ENCODE data around the gene IL4R. TPM values are rescaled to one million over a fixed set of nuclear protein-coding genes. Genes with fewer than 3 reads are reported as not detected.

IL4R gene
- total RNA-seq, 1 donor from 2014 or later, result 12.0 TPM

DNA sequence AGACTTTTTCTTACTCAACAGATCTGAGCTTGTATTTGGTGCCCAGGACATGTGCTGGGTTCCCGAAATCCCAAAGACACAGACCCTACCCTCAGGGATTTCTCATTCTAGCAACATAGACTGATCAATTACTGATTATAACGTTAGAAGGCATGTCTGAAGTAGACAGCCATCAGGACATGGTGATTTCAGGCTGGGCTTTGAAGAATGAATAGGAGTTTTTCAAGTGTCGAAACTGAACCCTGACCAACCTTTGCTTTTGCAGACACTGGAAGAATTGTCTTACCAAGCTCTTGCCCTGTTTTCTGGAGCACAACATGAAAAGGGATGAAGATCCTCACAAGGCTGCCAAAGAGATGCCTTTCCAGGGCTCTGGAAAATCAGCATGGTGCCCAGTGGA, 48.2 kb downstream of the IL4R start:
- H3K27ac ChIP-seq (replicated peaks), result no peak overlapping the region
- intact Hi-C loops (cut with micrococcal nuclease), result no loop called here

GRCh38 chr16:27362570-27363245, 48.9 kb downstream of the IL4R start:
- DNase-seq, result no peak
- Histone ChIP-seq H3K27ac (replicated peaks) (no peak overlapping the region), H3K27me3 (ENCODE audit: low read depth) (no peaks in the 10 kb centered on the region), H3K4me3 (no peak overlapping the region), H3K4me1 (peaks cover 16% of the 10 kb centered on the region), H3K9me3 (replicated peaks) (peaks cover 7% of the 10 kb centered on the region), H3K36me3 (peaks cover 51% of the 10 kb centered on the region)
- intact Hi-C loops (cut with micrococcal nuclease), result no loop called here
- TF ChIP-seq, protein P1, sequence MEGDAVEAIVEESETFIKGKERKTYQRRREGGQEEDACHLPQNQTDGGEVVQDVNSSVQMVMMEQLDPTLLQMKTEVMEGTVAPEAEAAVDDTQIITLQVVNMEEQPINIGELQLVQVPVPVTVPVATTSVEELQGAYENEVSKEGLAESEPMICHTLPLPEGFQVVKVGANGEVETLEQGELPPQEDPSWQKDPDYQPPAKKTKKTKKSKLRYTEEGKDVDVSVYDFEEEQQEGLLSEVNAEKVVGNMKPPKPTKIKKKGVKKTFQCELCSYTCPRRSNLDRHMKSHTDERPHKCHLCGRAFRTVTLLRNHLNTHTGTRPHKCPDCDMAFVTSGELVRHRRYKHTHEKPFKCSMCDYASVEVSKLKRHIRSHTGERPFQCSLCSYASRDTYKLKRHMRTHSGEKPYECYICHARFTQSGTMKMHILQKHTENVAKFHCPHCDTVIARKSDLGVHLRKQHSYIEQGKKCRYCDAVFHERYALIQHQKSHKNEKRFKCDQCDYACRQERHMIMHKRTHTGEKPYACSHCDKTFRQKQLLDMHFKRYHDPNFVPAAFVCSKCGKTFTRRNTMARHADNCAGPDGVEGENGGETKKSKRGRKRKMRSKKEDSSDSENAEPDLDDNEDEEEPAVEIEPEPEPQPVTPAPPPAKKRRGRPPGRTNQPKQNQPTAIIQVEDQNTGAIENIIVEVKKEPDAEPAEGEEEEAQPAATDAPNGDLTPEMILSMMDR (IDR thresholded peaks at IDR 0.05; ENCODE audit: borderline replicate concordance), result no peak

More for the DNA sequence above, 48.2 kb downstream of the IL4R start:
- no peaks in the 10 kb centered on the region for H3K27me3 ChIP-seq (ENCODE audit: low read depth)
- TF ChIP-seq, protein P1 (IDR thresholded peaks at IDR 0.05; ENCODE audit: borderline replicate concordance), result no peak
- H3K4me1 ChIP-seq, result peaks cover 8% of the 10 kb centered on the region
- H3K4me3 ChIP-seq, result no peak overlapping the region
- peaks cover 7% of the 10 kb centered on the region for H3K9me3 ChIP-seq (replicated peaks)
- DNase-seq, result no peak
- peaks cover 54% of the 10 kb centered on the region for H3K36me3 ChIP-seq

DNA sequence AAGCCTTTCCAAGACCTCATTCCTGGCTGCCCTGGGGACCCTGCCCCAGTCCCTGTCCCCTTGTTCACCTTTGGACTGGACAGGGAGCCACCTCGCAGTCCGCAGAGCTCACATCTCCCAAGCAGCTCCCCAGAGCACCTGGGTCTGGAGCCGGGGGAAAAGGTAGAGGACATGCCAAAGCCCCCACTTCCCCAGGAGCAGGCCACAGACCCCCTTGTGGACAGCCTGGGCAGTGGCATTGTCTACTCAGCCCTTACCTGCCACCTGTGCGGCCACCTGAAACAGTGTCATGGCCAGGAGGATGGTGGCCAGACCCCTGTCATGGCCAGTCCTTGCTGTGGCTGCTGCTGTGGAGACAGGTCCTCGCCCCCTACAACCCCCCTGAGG, 49.5 kb downstream of the IL4R start:
- TF ChIP-seq, protein P1 (IDR thresholded peaks at IDR 0.05; ENCODE audit: borderline replicate concordance), result no peak
- Histone ChIP-seq H3K27ac (replicated peaks) (no peak overlapping the region), H3K4me1 (peaks cover 20% of the 10 kb centered on the region), H3K4me3 (no peak overlapping the region), H3K27me3 (ENCODE audit: low read depth) (no peaks in the 10 kb centered on the region), H3K36me3 (peaks cover 51% of the 10 kb centered on the region), H3K9me3 (replicated peaks) (peaks cover 7% of the 10 kb centered on the region)
- intact Hi-C loops (cut with micrococcal nuclease), result no loop called here
- DNase-seq, result no peak

GRCh38 chr16:27363797-27364196, 50.0 kb downstream of the IL4R start:
- H3K36me3 ChIP-seq, result peaks cover 45% of the 10 kb centered on the region

DNA sequence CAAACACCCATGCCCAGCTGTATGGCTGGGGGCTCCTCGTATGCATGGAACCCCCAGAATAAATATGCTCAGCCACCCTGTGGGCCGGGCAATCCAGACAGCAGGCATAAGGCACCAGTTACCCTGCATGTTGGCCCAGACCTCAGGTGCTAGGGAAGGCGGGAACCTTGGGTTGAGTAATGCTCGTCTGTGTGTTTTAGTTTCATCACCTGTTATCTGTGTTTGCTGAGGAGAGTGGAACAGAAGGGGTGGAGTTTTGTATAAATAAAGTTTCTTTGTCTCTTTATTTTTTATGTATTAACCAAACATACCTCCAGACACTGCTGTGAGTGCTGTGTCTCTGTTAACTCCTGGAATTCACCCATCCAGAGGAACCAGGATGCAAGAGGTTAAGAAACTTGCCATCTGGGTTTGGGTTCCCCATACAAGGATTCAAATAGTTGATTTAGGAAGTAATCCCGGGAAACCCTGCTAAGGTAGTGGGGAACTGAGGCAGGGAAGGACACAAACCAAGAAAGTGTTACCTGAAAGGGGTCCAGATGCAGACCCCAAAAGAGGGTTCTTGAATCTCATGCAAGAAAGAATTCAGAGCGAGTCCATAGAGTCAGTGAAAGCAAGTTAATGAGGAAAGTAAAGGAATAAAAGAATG, 50.8 kb downstream of the IL4R start:
- Histone ChIP-seq H3K27me3 (ENCODE audit: low read depth) (no peaks in the 10 kb centered on the region), H3K4me1 (peaks cover 14% of the 10 kb centered on the region), H3K27ac (replicated peaks) (no peak overlapping the region), H3K4me3 (no peak overlapping the region), H3K9me3 (replicated peaks) (peaks cover 3% of the 10 kb centered on the region), H3K36me3 (peaks cover 37% of the 10 kb centered on the region)
- TF ChIP-seq, protein P1 (IDR thresholded peaks at IDR 0.05; ENCODE audit: borderline replicate concordance), result no peak
- intact Hi-C loops (cut with micrococcal nuclease), result no loop called here
- DNase-seq, result no peak

More at GRCh38 chr16:27363797-27364196, 50.0 kb downstream of the IL4R start:
- intact Hi-C loops (cut with micrococcal nuclease), result no loop called here
- Histone ChIP-seq H3K27me3 (ENCODE audit: low read depth) (no peaks in the 10 kb centered on the region), H3K27ac (replicated peaks) (no peak overlapping the region), H3K4me3 (no peak overlapping the region), H3K4me1 (peaks cover 16% of the 10 kb centered on the region), H3K9me3 (replicated peaks) (peaks cover 7% of the 10 kb centered on the region)
- no peak for DNase-seq
- TF ChIP-seq, protein P1 (IDR thresholded peaks at IDR 0.05; ENCODE audit: borderline replicate concordance), result no peak
